ENCODE data around the gene SRR. TPM values are rescaled to one million over a fixed set of nuclear protein-coding genes. Genes with fewer than 3 reads are reported as not detected.

SRR gene
- total RNA-seq, 1 experiment from 2014 or later, result 5.6 TPM

GRCh38 chr17:2346475-2346874 lies 42.7 kb downstream of the SRR start:
- Mint-ChIP-seq H3K4me3 (no peak overlapping the region), H3K27me3 (ENCODE audit: low read depth) (no peaks in the 10 kb centered on the region), H3K4me1 (peaks cover 19 to 24% of the 10 kb centered on the region in 2 experiments), H3K9me3 (no peaks in the 10 kb centered on the region), H3K27ac (peak overlapping the region in 1 of 3 experiments; percentile 44; a peak in 1 of 7 replicates), H3K36me3 (ENCODE audit: insufficient read depth in 1 of 3, low read depth in 3 of 3) (peaks cover 5 to 24% (median 16%) of the 10 kb centered on the region in 3 experiments; a peak in 6 of 7 replicates)
- Histone ChIP-seq H3K23ac (ENCODE audit: insufficient read length, low read depth, low read length) (no peak overlapping the region), H4K20me1 (ENCODE audit: control insufficient read depth, insufficient read depth, insufficient read length) (no peaks in the 10 kb centered on the region), H2BK12ac (ENCODE audit: insufficient read length, low read depth, low read length) (peak overlapping the region; percentile 83), H3K56ac (ENCODE audit: insufficient read length, low read depth, low read length) (no peak overlapping the region), H2AFZ (ENCODE audit: low read length) (no peak overlapping the region), H2BK20ac (ENCODE audit: low read depth, low read length, poor library complexity, severe bottlenecking) (no peak overlapping the region), H3K27me3 (ENCODE audit: insufficient read depth, low read length) (no peaks in the 10 kb centered on the region), H3K79me2 (ENCODE audit: insufficient read depth, low read length) (no peaks in the 10 kb centered on the region; the same call in 1 of the 2 replicates), H2BK15ac (ENCODE audit: low read depth, low read length) (no peak overlapping the region), H4K91ac (ENCODE audit: insufficient read length, low read depth, low read length) (peak overlapping the region; percentile 76), H3K9me3 (ENCODE audit: control insufficient read depth, low read depth, low read length) (no peaks in the 10 kb centered on the region), H3K4me2 (ENCODE audit: insufficient read depth, insufficient read length, low read length) (no peak overlapping the region), H2AK5ac (ENCODE audit: insufficient read length, low read length) (no peak overlapping the region), H3T11ph (ENCODE audit: low read length) (no peak overlapping the region), H3K18ac (ENCODE audit: insufficient read length, low read depth, low read length) (no peak overlapping the region), H3K14ac (ENCODE audit: insufficient read depth, low read length) (no peak overlapping the region), H4K8ac (replicated peaks; ENCODE audit: insufficient read length, low read depth, low read length) (no peak overlapping the region), H3K27ac (ENCODE audit: insufficient read length, low read depth, low read length) (no peak overlapping the region), H2BK120ac (ENCODE audit: low read depth, low read length, poor library complexity, severe bottlenecking) (no peak overlapping the region), H4K5ac (ENCODE audit: insufficient read length, low read depth, low read length) (no peak overlapping the region), H3K23me2 (ENCODE audit: insufficient read length, low read depth, low read length, poor library complexity, severe bottlenecking) (peaks cover 5% of the 10 kb centered on the region), H2BK5ac (ENCODE audit: insufficient read length, low read length) (no peak overlapping the region), H3K9ac (ENCODE audit: extremely low read depth, insufficient read length, low read length) (no peak overlapping the region), H3K4me1 (ENCODE audit: insufficient read depth, low read length) (peaks cover 4% of the 10 kb centered on the region), H3K4ac (ENCODE audit: low read depth, low read length) (no peak overlapping the region; the same call in 1 of the 2 replicates), H3K79me1 (ENCODE audit: insufficient read depth, low read depth, low read length, poor library complexity, severe bottlenecking) (no peaks in the 10 kb centered on the region)
- no peak for DNase-seq
- no CpG with 5 or more reads among the region's 8 CpGs for WGBS (ENCODE audit: extremely low coverage, insufficient read length, low lambda C conversion rate)
- TF ChIP-seq CTCF (conservative IDR thresholded peaks at IDR 0.05), result no peak

All from H9 (cell line).